Spleen (tissue), 11 donors: ENCODE results near the gene DCN. TPM values are rescaled to one million over a fixed set of nuclear protein-coding genes. Genes with fewer than 3 reads are reported as not detected.

Source experiments
- DNase-seq: peaks from one replicate; pipeline ENCODE4 v3.0.0-alpha.2; 2020
- H3K27ac ChIP-seq, 8 donors: fragments of 200-600 bp; sonication (generic) in 7 of 8; 1 replicate in 4 of 8; 2 replicates in 4 of 8; pipeline versions ENCODE4 v1.5.0 to v1.8.0; 2016 to 2021; ENCODE audit warnings: inconsistent platforms in 4 of 8, mild to moderate bottlenecking in 4 of 8, moderate library complexity in 1 of 8
- H3K27me3 ChIP-seq, 7 donors: fragments of 200-600 bp; sonication (generic) in 6 of 7; replicated peaks in 1 of 7; 1 replicate in 4 of 7; 2 replicates in 3 of 7; pipeline versions ENCODE4 v1.5.0 to v1.8.0; 2016 to 2021; ENCODE audit warnings: inconsistent platforms in 3 of 7, mild to moderate bottlenecking in 1 of 7
- H3K36me3 ChIP-seq, 6 donors: fragments of 200-600 bp; sonication (generic) in 5 of 6; 1 replicate in 4 of 6; 2 replicates in 2 of 6; pipeline versions ENCODE4 v1.5.0 to v1.8.0; 2016 to 2021; ENCODE audit warnings: inconsistent platforms in 2 of 6
- H3K4me1 ChIP-seq, 6 donors: fragments of 200-600 bp; sonication (generic) in 5 of 6; 1 replicate in 3 of 6; 2 replicates in 3 of 6; pipeline versions ENCODE4 v1.5.0 to v1.8.0; 2016 to 2021; ENCODE audit warnings: inconsistent platforms in 3 of 6
- H3K4me3 ChIP-seq, 8 donors: fragments of 200-600 bp; sonication (generic) in 7 of 8; 1 replicate in 4 of 8; 2 replicates in 4 of 8; pipeline versions ENCODE4 v1.5.0 to v1.8.0; 2016 to 2021; ENCODE audit warnings: inconsistent platforms in 4 of 8, mild to moderate bottlenecking in 4 of 8, moderate library complexity in 2 of 8
- H3K9me3 ChIP-seq, 8 donors: fragments of 200-600 bp; sonication (generic) in 7 of 8; 1 replicate in 4 of 8; 2 replicates in 4 of 8; pipeline versions ENCODE4 v1.5.0 to v1.8.0; 2016 to 2021; ENCODE audit warnings: inconsistent platforms in 4 of 8
- POLR2A ChIP-seq, 3 donors: fragments of 450-650 bp; IDR thresholded peaks; one replicate each; pipeline ENCODE4 v1.5.1; 2017; ENCODE audit warnings: antibody characterized with exemption in 3 of 3, mild to moderate bottlenecking in 1 of 3
- POLR2AphosphoS5 ChIP-seq, 3 donors: sonication (generic); formaldehyde crosslinking; IDR thresholded peaks; one replicate each; pipeline ENCODE4 v1.5.1; 2017; ENCODE audit warnings: antibody characterized with exemption in 3 of 3
- WGBS, 5 donors: extraction: QIAGEN DNeasy Blood & Tissue Kit in 3 of 5; methylation state at CpG; one replicate each; pipeline versions ENCODE4 v1.1.5 to v1.1.7; 2013 to 2018; 5-methylcytosine and 5-hydroxymethylcytosine counted together
- intact Hi-C: fragments of 100-400 bp; cut with DNase I; formaldehyde crosslinking; loops from one replicate; pipeline ENCODE4 v1.15.0; 2023; ENCODE audit warnings: low total_unique reads
- polyA plus RNA-seq, 3 donors: library from polyadenylated mRNA; stranded (reverse); fragments of 200-250 nt; gene quantifications; one replicate each; pipeline ENCODE4 v1.2.1, GENCODE V29; 2013
- total RNA-seq, 7 donors: library from RNA; depleted of rRNA in 3 of 7; stranded (reverse); fragments of >200 nt in 3 of 7; fragmentation: NEBNext Ultra II Directional in 4 of 7; extraction: Animal tissue kit (Norgen Biotek cat#: 25700) in 4 of 7; gene quantifications; one replicate each; pipeline versions ENCODE4 v1.1.0 to v1.2.1, GENCODE V29; 2016 to 2021
- TF ChIP-seq, protein P1 (sequence below), 11 experiments: fragments of 200-600 bp in 7 of 11; fragments of 450-650 bp in 4 of 11; sonication (generic) in 4 of 11; IDR thresholded peaks in 8 of 11; conservative IDR thresholded peaks in 3 of 11; 1 replicate in 7 of 11; 2 replicates in 4 of 11; pipeline versions ENCODE4 v1.4.0 to v1.8.0; 2016 to 2021; ENCODE audit warnings: antibody characterized with exemption in 11 of 11, inconsistent platforms in 4 of 11, mild to moderate bottlenecking in 1 of 11
- donor health status: healthy with polysubstance abuse.
- donor health status: DM: no; HTN: no; CAD: no; lungs with moderate emphysema.
- donor health status: DM: no; HTN: no; CAD: no.
- donor health status: Bipolar disorder and iron deficiency.
- donor health status: healthy.
- donor health status: DM: no; HTN: no; CAD: no.
- donor health status: DM: yes; HTN: yes; CAD: no.

The DCN gene
- total and polyA plus RNA-seq, 10 donors, result 1.6 to 60.1 (median 7.7) TPM

DNA sequence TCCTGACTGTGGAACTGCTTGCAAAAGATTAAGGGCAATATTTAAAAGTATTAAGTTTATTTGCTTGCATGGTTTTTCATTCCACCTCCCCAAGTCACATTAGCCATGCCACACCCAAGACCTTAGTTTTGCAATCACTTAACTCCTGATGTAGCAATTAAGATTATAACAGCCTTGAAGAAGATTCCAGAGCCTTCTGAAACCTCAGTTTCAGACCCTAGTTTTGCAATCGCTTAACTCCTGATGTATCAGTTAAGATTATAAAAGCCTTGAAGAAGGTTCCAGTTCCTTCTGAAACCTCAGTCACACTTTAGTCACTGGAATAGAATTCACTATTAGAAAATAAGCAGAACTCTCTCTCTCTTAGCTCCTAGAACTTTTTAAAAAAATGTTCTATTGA, 42.7 kb upstream of the DCN start:
- DNase-seq, result no peak
- Histone ChIP-seq H3K9me3 (no peaks in the 10 kb centered on the region), H3K36me3 (no peaks in the 10 kb centered on the region), H3K4me1 (no peaks in the 10 kb centered on the region), H3K4me3 (no peak overlapping the region), H3K27ac (no peak overlapping the region), H3K27me3 (no peaks in the 10 kb centered on the region)
- WGBS, 5 donors, result 85 to 95% (median 89%) methylated on average over 1 of the region's 1 CpG
- intact Hi-C loops, result no loop called here
- TF ChIP-seq, protein P1, sequence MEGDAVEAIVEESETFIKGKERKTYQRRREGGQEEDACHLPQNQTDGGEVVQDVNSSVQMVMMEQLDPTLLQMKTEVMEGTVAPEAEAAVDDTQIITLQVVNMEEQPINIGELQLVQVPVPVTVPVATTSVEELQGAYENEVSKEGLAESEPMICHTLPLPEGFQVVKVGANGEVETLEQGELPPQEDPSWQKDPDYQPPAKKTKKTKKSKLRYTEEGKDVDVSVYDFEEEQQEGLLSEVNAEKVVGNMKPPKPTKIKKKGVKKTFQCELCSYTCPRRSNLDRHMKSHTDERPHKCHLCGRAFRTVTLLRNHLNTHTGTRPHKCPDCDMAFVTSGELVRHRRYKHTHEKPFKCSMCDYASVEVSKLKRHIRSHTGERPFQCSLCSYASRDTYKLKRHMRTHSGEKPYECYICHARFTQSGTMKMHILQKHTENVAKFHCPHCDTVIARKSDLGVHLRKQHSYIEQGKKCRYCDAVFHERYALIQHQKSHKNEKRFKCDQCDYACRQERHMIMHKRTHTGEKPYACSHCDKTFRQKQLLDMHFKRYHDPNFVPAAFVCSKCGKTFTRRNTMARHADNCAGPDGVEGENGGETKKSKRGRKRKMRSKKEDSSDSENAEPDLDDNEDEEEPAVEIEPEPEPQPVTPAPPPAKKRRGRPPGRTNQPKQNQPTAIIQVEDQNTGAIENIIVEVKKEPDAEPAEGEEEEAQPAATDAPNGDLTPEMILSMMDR (IDR thresholded peaks at IDR 0.05 in 8 of 11, conservative IDR thresholded peaks at IDR 0.05 in 3 of 11), result no peak
- no peak for TF ChIP-seq POLR2AphosphoS5 (IDR thresholded peaks at IDR 0.05)
- TF ChIP-seq POLR2A (IDR thresholded peaks at IDR 0.05), result no peak

DNA sequence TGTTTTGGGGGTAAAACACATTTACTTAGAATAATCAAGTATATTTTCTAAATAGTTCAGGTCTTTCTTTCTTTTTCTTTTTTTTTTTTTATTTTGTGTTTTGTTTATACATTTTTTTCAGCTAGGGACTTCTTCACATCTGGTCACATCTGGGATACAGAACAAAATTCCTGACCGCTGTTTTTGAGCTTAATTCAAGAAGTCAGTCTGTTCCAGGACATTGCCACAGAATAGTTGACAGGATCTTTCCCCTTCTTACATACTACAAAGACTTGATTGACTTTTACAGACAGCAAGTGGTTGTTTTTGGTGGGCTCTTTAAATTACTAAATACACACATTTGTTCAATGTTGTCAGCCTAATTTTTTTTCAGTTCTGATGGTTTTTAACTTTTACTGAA, 41.8 kb upstream of the DCN start:
- no peak for TF ChIP-seq POLR2AphosphoS5 (IDR thresholded peaks at IDR 0.05)
- TF ChIP-seq POLR2A (IDR thresholded peaks at IDR 0.05), result no peak
- TF ChIP-seq, protein P1 (IDR thresholded peaks at IDR 0.05 in 8 of 11, conservative IDR thresholded peaks at IDR 0.05 in 3 of 11), result no peak
- no peak overlapping the region for H3K27ac ChIP-seq
- H3K4me1 ChIP-seq, result no peaks in the 10 kb centered on the region
- H3K9me3 ChIP-seq, result no peaks in the 10 kb centered on the region
- WGBS, 5 donors, result 78 to 90% (median 85%) methylated on average over 1 of the region's 1 CpG
- no peak overlapping the region for H3K4me3 ChIP-seq
- DNase-seq, result no peak
- no peaks in the 10 kb centered on the region for H3K36me3 ChIP-seq
- no peaks in the 10 kb centered on the region for H3K27me3 ChIP-seq
- intact Hi-C loops, result no loop called here

DNA sequence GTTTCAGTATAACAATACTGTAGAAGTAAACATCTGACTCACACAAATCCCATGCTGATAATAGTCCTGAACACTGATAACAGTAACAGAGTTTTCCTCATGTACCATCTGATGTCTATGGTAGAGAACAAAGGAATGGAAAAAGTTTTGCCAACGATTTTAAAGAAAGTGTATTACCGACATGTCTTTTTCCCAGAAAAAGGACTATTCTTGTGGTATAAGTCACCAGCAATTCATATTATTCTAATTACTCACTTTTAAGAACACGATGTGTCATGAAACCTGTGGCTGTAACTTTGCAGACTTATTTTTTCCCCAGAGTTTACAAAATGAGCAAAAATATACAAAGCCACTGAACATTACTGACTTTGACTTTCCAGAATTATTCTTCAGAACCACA, 40.1 kb upstream of the DCN start:
- DNase-seq, result no peak
- intact Hi-C loops, result no loop called here
- Histone ChIP-seq H3K27ac (no peak overlapping the region), H3K27me3 (no peaks in the 10 kb centered on the region), H3K4me3 (no peak overlapping the region), H3K9me3 (no peaks in the 10 kb centered on the region), H3K36me3 (no peaks in the 10 kb centered on the region), H3K4me1 (no peaks in the 10 kb centered on the region)
- TF ChIP-seq POLR2A (IDR thresholded peaks at IDR 0.05), result no peak
- TF ChIP-seq, protein P1 (IDR thresholded peaks at IDR 0.05 in 8 of 11, conservative IDR thresholded peaks at IDR 0.05 in 3 of 11), result no peak
- TF ChIP-seq POLR2AphosphoS5 (IDR thresholded peaks at IDR 0.05), result no peak
- WGBS, 5 donors, result 80 to 90% (median 89%) methylated on average over 3 of the region's 3 CpGs

DNA sequence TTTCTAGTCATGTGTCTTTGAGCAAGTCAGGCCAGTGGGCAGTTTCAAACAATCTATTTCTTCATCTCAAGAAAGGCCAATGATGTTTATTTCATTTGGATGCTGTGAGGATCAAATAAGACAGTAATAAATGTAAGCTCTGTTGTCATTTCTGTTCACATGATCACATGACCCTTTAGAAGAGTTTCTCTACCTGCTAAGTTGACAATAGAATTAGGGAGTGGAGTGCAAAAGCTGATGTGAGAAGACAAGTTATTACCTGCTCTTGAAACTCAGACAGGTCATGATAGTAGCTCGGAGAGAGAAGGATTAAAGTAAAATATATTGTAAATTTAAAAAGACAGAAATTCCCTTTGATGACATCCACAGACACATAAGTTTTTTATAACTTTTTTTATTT, 37.3 kb upstream of the DCN start:
- H3K4me3 ChIP-seq, result no peak overlapping the region
- H3K27me3 ChIP-seq, result no peaks in the 10 kb centered on the region
- no peak for DNase-seq
- no peaks in the 10 kb centered on the region for H3K4me1 ChIP-seq
- H3K36me3 ChIP-seq, result no peaks in the 10 kb centered on the region
- TF ChIP-seq, protein P1 (IDR thresholded peaks at IDR 0.05 in 8 of 11, conservative IDR thresholded peaks at IDR 0.05 in 3 of 11), result no peak
- TF ChIP-seq POLR2A (IDR thresholded peaks at IDR 0.05) (no peak), POLR2AphosphoS5 (IDR thresholded peaks at IDR 0.05) (no peak)
- no peak overlapping the region for H3K27ac ChIP-seq
- H3K9me3 ChIP-seq, result no peaks in the 10 kb centered on the region
- 62 to 90% (median 77%) methylated on average over 1 of the region's 1 CpG for WGBS, 5 donors
- intact Hi-C loops, result no loop called here
